GM11168 (cell line): ENCODE data around the gene NKD2.
"Not testable (repeated sequence)": the region's sequence is repeated elsewhere in the genome, so short reads cannot be mapped to it uniquely, and the experiment has no call there.

Source experiments
- in situ Hi-C: fragments of 300-500 bp; cut with MboI; formaldehyde crosslinking; loops from one replicate; pipeline ENCODE4 v1.12.0; 2022; ENCODE audit warnings: low sequenced_read_pairs; ENCODE audit not compliant: unreplicated experiment

The NKD2 gene

GRCh38 chr5:1079961-1080360, 71.4 kb downstream of the NKD2 start:
- in situ Hi-C loops: no loop called here

- in situ Hi-C loops: no loop called here
Observed at GRCh38 chr5:1080432-1080831, 71.8 kb downstream of the NKD2 start.

- in situ Hi-C loops: no loop called here
Observed at GRCh38 chr5:1081519-1081918, 72.9 kb downstream of the NKD2 start.

- in situ Hi-C loops: not testable (repeated sequence)
Observed at GRCh38 chr5:1083026-1083425, 74.4 kb downstream of the NKD2 start.

GRCh38 chr5:1083823-1084605, 75.4 kb downstream of the NKD2 start:
- in situ Hi-C loops: no loop called here

- in situ Hi-C loops: no loop called here
Observed at GRCh38 chr5:1085391-1085790, 76.8 kb downstream of the NKD2 start.

- in situ Hi-C loops: no loop called here
Observed at GRCh38 chr5:1086137-1086536, 77.5 kb downstream of the NKD2 start.

GRCh38 chr5:1086871-1087270, 78.3 kb downstream of the NKD2 start:
- in situ Hi-C loops: no loop called here

- in situ Hi-C loops: no loop called here
Observed at GRCh38 chr5:1087428-1087827, 78.8 kb downstream of the NKD2 start.

GRCh38 chr5:1088031-1088430, 79.4 kb downstream of the NKD2 start:
- in situ Hi-C loops: no loop called here
